Activated CD4-positive, alpha-beta T cell treated with anti-CD3 and anti-CD28 coated beads, Interleukin-2, Interleukin-6, amounts not matched to agents 100 ng/mL and 50 ng/mL, durations not matched to agents 16 hours and 8 hours (primary cell): ENCODE measurements around the gene ZNF445.
A peak's percentile ranks its signal among the peaks of the same experiment; 100 is the strongest.
"Not testable (repeated sequence)": the region's sequence is repeated elsewhere in the genome, so short reads cannot be mapped to it uniquely, and the experiment has no call there.

Source experiments
- DNase-seq: peaks from one replicate; pipeline ENCODE4 v3.0.0-alpha.2; 2020

The ZNF445 gene

DNA sequence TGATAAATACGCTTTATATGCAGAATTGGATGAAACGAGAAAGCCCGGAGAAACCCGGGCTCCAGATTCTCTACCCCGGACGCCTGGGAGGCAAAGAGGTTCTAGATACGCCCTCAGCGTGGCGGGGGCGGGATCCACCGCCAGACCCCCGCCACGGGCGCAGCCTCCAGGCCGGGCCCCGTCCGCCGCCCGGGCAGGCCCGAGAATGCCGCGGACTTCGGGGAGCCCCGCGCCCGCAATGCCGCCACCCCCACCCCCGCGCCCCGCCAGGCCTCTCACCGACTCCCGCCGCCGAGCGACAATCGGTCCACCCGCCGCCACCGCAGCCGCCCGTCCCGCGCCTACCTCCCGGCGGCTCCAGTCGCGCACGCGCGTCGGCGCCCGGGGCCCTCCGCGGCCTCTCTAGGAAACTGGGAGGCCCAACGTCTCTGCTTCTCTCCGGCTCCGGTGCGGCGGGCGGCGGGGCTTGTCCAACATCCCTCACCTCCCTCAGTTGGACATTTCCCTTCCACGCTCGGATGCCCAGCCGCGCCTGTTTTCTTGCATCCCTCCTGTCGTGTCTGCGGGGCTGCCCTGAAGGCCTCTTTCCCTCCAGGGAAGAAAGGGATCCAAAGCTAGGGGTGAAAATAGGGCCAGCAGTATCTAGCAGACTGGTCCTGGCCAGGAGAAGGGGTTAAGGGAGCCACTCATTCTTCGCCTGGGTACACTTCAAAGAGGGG lies at the start of gene ZNF445:
Gene ZNF445 (minus strand): TSS at position 359 of the 719 bp plus-strand sequence. CDS start 22,121 bp downstream, outside the sequence.
- peak; percentile 85 for DNase-seq

DNA sequence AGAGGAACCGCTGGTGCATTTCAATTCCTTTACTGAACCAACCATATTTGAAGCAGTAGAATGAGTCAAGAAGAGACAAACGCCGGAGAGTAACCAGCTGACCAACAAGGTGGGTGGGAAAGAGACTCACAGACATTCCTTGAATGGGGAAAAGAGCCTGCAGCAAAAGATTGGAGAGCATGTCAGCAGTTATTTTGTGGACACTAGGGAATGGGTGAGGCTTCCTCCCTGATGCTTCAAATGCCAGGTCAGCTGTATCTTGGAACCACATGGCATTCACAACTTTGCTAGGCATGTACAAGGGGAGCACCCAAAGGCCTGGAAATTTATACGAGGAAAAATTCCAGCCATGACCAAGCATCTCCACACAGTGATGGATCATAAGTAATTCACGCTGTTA lies 47.6 kb upstream of the ZNF445 start:
- no peak for DNase-seq

DNA sequence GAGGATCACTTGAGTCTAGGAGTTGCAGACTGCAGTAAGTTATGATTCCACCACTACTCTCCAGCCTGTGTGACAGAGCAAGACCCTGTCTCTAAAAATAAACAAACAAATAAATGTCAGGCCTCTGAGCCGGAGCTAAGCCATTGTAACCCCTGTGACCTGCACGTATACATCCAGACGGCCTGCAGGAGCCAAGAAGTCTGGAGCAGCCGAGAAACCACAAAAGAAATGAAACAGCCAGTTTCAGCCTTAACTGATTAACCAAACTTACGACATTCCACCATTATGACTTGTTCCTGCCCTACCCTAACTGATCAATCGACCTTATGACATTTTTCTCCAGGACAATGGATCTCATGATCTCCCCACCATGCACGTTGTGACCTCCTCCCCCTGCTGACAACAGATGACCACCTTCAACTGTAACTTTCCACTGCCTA lies 45.0 kb upstream of the ZNF445 start:
- no peak for DNase-seq

DNA sequence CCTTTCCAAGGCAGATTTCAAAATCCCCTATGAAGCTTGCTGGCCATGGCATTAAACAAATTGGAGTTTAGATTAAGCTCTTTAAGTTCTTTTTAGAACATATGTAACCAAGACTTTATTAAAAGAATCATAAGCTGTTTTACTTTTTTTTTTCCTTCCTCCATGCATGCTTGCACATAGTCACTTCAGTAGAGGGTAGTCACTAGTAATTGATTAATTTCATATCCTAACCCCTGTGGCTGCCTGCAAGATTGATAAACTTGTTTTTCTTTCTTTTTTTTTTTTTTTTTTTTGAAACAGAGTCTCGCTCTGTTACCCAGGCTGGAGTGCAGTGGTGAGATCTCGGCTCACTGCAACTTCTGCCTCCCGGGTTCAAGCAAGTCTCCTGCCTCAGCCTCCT lies 44.3 kb upstream of the ZNF445 start:
- no peak for DNase-seq

DNA sequence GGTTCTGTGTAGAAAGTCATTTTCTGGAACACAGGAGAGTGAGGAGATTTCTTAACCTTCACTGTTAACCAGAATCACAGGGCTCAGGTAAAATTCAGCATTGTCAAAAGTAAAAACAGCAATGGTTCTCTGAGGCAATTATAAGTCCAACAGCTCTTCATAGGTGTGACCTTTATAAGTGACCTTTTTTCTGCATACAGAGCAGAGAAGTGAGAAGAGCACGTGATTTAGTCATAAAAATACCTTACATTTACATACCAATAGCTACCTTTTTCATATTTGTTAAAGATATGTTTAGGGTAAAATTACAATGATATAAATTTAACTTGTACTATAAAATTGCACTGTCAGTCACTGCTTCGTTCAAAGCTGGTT lies 41.3 kb upstream of the ZNF445 start:
- DNase-seq, result no peak

DNA sequence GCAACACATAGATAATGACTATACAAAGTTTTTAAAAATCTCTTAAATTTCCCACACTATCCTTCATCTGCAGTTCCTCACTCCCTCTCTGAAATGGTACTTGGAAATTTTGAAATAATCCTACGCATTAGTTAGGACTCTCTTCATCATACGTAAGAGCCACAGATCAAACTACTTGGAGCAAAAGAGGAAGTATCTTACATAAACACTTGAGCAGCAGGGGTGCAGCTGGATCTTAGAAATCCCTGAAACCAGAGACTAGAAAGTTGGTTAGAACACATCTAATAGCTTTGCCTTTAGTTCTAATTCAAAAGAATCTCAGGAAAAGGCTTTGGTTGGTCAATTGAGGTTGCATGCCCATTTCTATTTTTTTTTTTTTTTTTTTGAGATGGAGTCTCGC lies 38.8 kb upstream of the ZNF445 start:
- no peak for DNase-seq

DNA sequence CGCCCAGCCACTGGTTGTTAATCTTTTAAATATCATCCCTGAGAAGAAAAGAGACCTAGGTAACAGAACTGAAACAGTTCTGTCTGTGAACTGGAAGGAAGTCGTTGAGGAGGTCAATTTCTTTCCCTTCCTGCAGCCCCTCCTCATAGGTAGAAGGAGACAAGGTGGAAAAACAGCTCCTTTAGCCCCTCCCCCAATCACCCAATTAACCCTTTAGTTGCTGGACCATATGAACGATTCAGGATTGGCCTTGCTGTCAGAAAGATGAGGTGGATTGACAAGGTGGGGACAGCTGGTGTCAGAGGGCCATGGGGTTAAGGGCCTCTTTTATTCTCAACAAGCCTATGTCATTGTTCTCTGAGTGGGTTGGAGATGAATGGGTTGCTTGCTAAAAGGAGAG lies 36.0 kb upstream of the ZNF445 start:
- no peak for DNase-seq

DNA sequence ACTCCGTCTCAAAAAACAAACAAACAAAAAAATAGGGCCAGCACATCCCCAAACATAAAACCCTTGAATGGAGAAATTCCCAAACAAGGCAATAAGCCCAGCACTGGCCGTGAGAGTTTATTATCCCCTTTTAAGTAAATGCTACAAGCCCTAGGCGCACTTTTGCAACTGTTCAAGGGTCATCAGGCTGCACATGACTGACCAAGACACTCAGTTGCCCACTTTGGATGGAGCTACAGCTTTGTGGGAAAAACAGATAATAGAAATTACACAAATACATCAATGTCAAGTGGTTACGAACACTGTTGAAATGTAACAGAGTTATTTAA lies 33.7 kb upstream of the ZNF445 start:
- DNase-seq, result no peak

DNA sequence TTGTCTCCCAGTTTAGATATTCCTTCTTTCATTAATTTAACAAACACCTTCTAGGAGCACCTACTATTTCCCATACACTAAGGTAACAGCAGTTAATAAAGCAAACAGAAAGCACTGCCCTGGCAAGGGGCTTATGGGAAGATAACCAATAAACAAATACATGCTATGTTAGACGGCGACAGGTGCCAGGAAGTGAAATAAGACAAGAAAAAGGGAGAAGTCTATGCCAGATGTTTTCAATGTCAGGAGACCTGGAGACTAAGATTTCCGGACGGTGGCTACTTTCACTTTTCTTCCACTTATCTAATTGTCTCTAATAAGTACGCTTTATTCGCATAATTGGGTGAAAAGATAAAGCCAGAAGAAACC lies 32.5 kb upstream of the ZNF445 start:
- DNase-seq, result peak; percentile 14

DNA sequence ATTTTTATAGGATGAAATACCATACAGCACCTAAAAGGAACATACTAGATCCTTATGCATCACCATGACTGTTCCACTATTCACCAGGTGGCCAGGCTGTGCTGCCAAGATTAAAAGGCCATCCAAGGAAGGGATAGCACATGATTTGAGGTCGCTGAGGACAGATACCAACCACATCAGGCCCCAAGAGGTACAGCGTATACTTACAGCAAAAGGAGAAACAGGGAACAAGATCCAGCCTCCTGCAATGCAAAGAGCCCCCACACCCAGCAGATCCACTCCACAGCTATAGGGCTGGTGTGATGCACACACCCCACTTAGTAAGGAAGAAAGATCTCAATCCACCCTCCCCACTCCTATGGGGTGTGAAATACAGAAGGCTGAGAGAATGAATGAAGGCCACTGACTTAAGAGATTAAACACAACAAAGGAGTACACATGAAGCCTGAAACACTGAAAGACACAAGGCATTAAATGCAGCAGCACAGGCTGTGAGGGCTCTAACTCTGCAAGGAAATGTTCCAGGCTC lies 32.0 kb upstream of the ZNF445 start:
- peak; percentile 2 for DNase-seq

DNA sequence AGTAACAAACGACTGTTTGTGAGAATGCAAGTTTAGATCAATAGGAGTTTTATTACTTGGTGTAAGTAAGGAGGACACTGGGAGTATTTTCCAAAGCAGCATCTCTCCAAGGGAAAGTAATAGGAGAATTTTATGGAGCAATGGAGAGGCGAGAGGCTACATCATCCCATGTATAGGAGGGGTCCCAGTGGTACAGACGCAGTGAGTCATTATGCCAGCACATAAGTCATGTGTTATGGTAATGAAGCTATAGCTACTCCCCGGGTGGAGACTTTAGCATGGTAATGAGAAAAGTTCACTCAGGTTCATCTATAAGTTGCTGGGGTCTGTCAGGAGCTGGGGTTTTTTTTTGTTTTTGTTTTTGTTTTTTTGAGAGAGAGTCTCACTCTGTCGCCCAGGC lies 29.5 kb upstream of the ZNF445 start:
- no peak for DNase-seq

DNA sequence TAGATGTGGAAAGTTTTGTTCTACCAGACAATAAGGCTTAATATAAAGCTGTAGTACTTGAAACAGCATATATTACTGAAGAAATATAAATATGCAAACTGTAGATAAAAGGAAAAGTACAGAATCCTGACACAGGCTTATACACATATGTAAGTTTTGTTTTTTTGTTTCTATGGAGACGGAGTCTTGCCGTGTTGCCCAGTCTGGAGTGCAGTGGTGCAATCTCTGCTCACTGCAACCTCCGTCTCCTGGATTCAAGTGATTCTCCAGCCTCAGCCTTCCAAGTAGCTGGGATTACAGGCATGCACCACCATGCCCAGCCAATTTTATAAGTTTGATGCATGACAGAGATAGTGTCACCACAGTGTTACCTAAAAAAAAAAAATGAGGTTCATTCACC lies 29.1 kb upstream of the ZNF445 start:
- no peak for DNase-seq

DNA sequence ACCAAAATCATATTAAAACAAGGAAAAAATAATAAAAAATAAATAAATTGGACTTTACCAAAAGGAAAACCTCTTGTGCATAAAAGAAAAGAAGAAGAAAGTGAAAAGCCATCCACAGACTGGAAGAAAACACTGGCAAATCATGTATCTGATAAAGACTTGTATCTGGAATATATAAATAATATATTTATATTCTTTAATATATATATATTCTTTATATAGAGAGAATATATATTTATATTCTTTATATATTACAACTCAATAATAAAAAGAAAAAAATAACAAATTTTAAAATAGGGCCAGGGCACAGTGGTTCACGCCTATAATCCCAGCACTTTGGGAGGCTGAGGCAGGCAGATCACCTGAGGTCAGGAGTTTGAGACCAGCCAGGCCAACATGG lies 27.1 kb upstream of the ZNF445 start:
- no peak for DNase-seq

DNA sequence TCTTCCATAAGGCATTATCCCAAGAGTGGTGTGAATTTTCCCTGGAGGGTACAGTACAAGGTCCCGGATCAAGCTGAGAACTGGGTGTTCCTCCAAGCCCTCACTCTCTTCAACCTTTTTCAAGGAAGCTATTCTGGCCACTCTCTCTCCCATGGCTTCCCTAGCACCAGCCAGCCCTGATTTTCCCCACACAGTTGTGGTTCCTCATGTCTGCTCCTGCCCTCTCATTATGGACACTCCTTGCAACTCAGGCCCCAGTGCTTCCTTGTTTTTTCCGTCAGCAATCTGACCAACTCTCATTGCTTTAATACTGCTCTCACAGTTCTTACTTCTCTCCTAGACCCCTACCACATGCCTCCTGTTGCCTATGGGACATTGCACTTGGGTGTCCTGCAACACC lies 25.7 kb upstream of the ZNF445 start:
- DNase-seq, result not testable (repeated sequence)

DNA sequence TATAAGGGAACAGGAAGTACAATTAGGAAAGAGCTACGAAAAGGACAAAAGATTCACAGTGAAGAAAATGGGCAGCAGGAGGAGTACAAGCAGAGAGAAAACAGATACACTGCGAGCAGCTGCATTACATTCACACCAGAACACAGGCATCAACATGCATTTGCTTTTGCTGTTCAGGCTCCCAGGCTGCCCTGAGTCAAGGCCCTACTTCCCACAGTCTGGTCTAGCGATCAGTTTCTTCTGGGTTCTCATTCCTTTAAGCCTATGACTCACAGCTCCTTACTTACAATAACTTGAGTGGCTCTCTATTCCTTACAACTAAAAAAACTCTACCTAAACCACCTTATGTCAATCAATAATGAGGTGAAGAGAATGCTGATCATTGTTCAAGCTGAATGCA lies 24.5 kb upstream of the ZNF445 start:
- no peak for DNase-seq

DNA sequence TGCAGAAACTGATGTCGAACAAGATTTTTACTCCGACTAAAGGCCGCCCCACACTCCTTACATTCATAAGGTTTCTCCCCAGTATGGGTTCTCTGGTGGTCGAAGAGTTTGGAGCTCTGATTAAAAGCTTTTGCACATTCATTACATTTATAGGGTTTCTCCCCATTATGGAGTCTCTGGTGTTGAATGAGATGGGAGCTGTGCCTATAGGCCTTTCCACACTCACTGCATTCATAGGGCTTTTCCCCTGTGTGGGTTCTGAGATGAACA lies 22.4 kb upstream of the ZNF445 start:
- DNase-seq, result not testable (repeated sequence)

DNA sequence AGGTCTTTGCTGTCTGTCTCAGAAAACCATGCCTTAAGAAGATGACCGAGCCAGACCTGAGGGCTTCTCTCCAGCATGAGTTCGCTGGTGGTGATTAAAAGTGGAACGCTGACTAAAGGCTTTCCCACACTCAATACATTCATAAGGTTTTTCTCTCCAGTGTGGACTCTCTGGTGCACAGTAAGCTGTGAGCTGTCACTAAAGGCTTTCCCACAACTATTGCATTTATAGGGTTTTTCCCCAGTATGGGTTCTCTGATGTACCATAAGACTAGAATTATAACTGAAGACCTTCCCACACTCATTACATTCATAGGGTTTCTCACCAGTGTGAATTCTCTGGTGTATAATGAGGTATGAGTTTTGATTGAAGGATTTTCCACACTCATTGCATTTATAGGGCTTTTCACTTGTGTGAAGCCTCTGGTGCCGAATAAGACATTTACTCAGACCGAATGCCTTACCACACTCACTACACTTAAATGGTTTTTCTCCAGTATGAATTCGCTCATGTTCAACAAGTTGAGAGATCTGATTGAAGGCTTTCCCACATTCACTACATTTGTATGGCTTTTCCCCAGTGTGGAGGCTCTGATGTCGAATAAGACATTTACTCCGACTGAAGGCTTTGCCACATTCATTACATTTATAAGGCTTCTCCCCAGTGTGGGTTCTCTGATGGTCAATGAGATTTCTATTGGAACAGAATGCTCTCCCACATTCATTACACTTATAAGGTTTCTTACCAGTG lies 21.9 kb upstream of the ZNF445 start:
- no peak for DNase-seq

DNA sequence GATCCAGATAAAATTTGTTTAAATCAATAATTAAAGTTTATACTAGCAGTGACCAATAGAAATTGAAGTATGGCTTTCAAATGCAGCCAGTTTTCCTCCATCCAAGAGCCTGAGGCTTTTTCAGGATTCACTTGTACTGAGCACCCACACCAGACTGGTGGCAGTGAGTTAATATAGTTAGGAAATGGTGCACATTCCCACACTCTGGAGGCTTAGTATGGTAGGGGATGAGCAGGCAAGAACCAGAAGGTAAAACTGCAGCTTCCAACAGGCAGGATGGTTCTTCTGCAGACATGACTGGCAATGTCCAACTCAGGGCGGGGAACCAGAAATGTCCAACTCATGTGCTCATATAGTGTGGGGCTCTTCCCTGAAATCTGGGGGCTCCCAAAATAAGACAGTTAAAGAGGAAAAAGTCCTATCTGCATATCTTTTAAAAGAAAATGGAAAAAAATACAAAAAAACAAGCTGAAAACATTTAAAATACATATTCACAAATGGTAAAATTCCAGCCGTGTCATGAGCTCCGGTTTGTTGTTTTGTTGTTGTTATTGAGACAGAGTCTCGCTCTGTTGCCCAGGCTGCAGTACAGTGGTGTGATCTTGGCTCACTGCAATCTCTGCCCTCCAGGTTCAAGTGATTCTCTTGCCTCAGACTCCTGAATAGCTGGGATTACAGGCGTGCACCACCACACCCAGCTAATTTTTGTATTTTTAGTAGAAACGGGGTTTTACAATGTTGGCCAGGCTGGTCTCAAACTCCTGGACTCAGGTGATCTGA lies 18.4 kb upstream of the ZNF445 start:
- no peak for DNase-seq

DNA sequence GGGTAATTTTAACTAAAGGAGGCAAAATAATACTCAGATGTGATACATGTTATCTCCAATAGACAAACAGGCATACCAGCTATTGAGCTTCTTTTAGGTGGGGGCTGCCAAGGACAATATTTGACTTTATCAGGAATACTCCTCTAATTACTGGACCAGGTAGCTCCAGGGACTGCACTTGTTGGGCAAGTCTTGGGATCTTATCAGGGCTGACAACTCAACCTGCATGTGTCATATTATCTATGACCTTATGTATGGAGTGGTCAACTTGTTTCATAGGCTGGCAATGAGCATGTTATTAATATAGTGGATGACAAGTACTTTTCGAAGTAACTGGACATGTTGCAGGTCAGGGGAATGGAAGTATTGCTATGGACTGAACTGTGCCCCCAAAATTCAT lies 15.0 kb upstream of the ZNF445 start:
- DNase-seq, result no peak

DNA sequence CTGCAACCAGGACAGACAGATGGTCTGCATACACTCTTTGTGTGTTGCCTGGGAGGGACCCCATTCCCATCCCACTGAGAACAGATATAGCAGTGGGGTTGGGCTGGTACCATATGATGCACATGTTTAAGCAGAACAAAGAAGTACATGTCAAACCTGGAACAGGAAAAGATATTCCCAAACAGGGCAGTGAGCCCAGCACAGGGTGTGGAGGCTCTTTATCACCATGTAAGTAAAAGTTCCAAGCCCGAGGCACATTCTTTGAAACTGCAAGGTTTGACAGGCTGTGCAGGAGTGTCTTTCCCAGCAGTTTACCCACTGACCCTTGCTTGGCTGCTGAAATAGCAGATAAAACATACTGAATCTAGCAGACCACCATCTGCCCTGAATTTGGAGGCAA lies 5.3 kb upstream of the ZNF445 start:
- no peak for DNase-seq

DNA sequence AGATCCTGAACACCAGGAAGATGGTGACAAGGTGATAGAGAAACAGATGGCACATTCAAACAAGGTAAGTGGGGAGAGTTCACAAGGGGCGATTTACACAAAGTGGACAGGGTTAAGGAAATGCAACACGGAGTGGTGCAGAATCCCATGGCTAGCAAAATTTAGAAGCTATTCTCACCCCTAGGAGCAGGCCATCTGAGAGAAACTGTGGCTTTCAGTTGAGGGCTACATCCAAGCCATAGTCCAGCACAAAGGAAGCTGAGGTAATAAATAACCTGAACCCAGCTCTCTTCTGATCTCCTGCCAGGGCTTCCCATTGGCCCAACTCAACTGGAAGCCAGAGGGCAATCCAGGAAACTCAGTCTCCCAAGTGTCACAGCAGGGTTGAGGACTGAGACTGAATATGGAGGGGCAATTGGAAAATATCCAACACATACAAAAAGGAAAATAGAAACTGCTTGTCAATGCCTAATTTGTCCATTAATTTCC lies 1.2 kb upstream of the ZNF445 start:
- DNase-seq, result no peak

DNA sequence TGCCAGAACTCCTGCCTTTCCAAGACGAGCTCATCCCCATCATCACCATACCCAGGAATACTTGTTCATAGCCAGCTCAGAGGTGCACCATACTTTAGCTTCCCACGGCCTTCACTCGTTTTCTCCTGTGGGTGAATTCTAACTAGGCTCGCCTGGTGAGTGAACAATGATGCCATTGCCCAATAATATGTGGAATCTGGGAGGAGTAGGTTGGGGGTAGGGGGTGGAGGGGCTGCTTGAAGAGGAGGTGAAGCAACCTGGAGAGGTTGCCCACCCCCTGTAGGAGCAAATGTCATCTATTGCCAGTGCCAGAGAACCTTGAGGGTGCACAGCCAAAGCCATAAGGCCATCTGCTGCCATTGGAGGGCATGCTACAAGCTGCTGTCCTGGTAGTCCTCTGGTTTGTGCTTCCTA lies 592 bp upstream of the ZNF445 start:
- DNase-seq, result no peak

DNA sequence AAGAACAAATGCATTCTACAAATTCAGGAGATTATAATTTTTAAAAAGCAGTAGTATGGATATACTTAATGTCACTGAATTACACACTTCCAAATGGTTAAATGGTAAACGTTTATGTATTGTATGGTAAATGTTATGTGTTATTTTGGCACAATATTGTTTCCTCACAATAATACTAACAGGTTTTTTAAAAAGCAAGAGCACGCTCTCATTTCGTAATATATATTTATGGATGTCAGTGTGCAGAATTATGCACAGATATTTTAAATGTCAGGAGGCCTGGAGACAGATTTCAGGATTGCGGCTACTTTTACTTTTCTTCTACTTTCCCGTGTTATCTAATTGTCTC lies 533 bp downstream of the ZNF445 start:
- no peak for DNase-seq

DNA sequence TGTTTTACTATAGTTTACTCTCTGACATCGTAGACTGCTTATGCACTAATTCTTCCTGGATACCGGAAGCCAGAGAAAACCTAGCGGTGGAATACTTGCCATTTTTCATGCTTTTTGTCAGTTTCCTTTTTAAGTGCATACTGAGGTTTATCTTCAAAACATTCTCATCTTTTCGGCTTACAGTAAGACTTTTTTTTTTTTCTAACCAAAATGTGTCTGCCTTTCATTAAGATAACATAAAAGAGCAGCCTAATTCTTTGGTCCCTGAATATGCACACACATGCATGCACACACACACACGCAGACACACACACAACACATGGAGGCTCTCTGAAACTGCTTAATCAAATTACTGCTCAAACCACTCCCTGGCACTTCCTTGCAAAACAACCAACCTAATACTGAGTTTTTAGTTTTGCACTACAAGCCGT lies 1.3 kb downstream of the ZNF445 start:
- DNase-seq, result peak; percentile 30
